ENCODE measurements around the gene BRD3OS. TPM values are rescaled to one million over a fixed set of nuclear protein-coding genes. Genes with fewer than 3 reads are reported as not detected.
"Not testable (repeated sequence)": the region's sequence is repeated elsewhere in the genome, so short reads cannot be mapped to it uniquely, and the experiment has no call there.

Gene BRD3OS
- polyA plus RNA-seq, 1 donor: 8.4 TPM

DNA sequence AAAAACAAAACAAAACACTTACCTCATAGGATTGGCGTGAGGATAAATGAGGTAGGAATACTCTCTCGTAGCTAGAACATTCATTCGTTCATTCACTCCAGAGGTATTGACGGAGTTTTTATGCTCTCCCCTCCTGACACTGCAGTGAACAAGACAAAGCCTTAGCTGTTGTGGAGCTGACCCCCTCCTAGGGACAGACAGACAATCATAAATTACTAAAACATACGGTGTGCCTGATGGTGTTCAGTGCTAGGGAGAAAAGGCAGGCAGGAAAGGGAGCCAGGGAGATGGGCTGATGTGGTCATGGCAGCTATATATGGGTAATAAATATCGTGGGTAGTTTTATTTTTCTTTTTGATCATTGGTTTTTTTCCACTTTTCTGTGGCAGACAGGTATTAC, 48.2 kb downstream of the BRD3OS start:
- H3K4me1 ChIP-seq (ENCODE audit: control insufficient read depth, insufficient read depth, low read length): no peaks in the 10 kb centered on the region
- H3K9me3 ChIP-seq (ENCODE audit: control insufficient read depth, low read depth, low read length): peaks cover 9% of the 10 kb centered on the region
- WGBS (ENCODE audit: insufficient coverage, low lambda C conversion rate): 80% methylated on average over 1 of the region's 6 CpGs

DNA sequence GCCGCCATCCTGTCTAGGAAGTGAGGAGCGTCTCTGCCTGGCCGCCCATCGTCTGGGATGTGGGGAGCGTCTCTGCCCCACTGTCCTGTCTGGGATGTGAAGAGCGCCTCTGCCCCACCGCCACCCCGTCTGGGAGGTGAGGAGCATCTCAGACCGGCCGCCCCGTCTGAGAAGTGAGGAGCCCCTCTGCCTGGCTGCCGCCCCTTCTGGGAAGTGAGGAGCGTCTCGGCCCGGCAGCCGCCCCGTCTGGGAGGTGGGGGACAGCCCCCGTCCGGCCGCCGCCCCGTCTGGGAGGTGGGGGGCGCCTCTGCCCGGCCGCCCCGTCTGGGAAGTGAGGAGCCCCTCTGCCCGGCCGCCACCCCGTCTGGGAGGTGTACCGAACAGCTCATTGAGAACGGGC, 50.4 kb downstream of the BRD3OS start:
- peaks cover 10% of the 10 kb centered on the region for H3K9me3 ChIP-seq (ENCODE audit: control insufficient read depth, low read depth, low read length)
- not testable (repeated sequence) for DNase-seq
- no CpG with 5 or more reads among the region's 31 CpGs for WGBS (ENCODE audit: insufficient coverage, low lambda C conversion rate)

More for the DNA sequence above, 48.2 kb downstream of the BRD3OS start:
- Histone ChIP-seq H3K27me3 (ENCODE audit: control insufficient read depth, insufficient read depth, low read length) (peaks cover 22% of the 10 kb centered on the region), H3K4me3 (ENCODE audit: low read length) (no peak overlapping the region), H3K36me3 (ENCODE audit: control insufficient read depth, insufficient read depth, low read length) (no peaks in the 10 kb centered on the region), H3K27ac (ENCODE audit: low read length) (no peak overlapping the region)
- DNase-seq: no peak

DNA sequence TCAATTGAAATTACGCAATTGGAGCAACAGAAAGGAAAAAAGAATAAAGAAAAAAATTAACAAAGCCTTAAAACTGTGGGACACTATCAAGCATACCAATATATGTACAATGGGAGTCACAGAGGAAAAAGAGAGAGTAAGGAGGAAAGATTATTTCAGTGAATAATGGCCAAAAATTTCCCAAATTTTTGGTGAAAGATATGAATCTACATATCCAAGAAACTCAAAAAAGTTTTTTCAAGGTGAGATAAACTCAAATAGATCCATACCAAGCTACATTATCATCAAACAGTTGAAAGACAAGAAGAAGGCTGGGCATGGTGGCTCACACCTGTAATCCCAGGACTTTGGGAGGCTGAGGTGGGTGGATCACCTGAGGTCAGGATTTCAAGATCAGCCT, 51.4 kb downstream of the BRD3OS start:
- H3K27ac ChIP-seq (ENCODE audit: low read length): no peak overlapping the region
- no peaks in the 10 kb centered on the region for H3K27me3 ChIP-seq (ENCODE audit: control insufficient read depth, insufficient read depth, low read length)
- no peak for DNase-seq
- no peaks in the 10 kb centered on the region for H3K36me3 ChIP-seq (ENCODE audit: control insufficient read depth, insufficient read depth, low read length)
- no peaks in the 10 kb centered on the region for H3K4me1 ChIP-seq (ENCODE audit: control insufficient read depth, insufficient read depth, low read length)
- H3K4me3 ChIP-seq (ENCODE audit: low read length): no peak overlapping the region
- 58% methylated on average over 1 of the region's 1 CpG for WGBS (ENCODE audit: insufficient coverage, low lambda C conversion rate)
- peaks cover 10% of the 10 kb centered on the region for H3K9me3 ChIP-seq (ENCODE audit: control insufficient read depth, low read depth, low read length)

More for the DNA sequence above, 50.4 kb downstream of the BRD3OS start:
- not testable (repeated sequence) for H3K27ac ChIP-seq (ENCODE audit: low read length); H3K4me1 ChIP-seq (ENCODE audit: control insufficient read depth, insufficient read depth, low read length); H3K36me3 ChIP-seq (ENCODE audit: control insufficient read depth, insufficient read depth, low read length); H3K27me3 ChIP-seq (ENCODE audit: control insufficient read depth, insufficient read depth, low read length); H3K4me3 ChIP-seq (ENCODE audit: low read length)

Other genes with a start within 250 kb of the BRD3OS start
- 48.4 TPM for gene VAV2, start 33.2 kb upstream of the BRD3OS start, polyA plus RNA-seq
- gene BRD3, start 42.5 kb downstream of the BRD3OS start, polyA plus RNA-seq: 22.7 TPM
- gene WDR5, start 110.6 kb downstream of the BRD3OS start, polyA plus RNA-seq: 30.4 TPM
- not detected for gene RNU6ATAC, start 139.1 kb downstream of the BRD3OS start, polyA plus RNA-seq